GM12875 (cell line): ENCODE results near the gene CGREF1.
A peak's percentile ranks its signal among the peaks of the same experiment; 100 is the strongest.

Experiments
- H3K4me3 ChIP-seq: one replicate; pipeline ENCODE4 v1.5.1; 2011; ENCODE audit warnings: low read depth, low read length, control low read depth
- CTCF ChIP-seq: IDR thresholded peaks from 2 replicates; pipeline ENCODE4 v1.5.1; 2011; ENCODE audit warnings: low read depth, mild to moderate bottlenecking, control low read depth, inconsistent platforms, low read length, moderate library complexity, borderline replicate concordance; ENCODE audit not compliant: insufficient read depth

CGREF1 gene

GRCh38 chr2:27136751-27137150 lies 17.8 kb upstream of the CGREF1 start:
- no peak overlapping the region for H3K4me3 ChIP-seq

GRCh38 chr2:27135478-27135955 lies 16.6 kb upstream of the CGREF1 start:
- no peak for TF ChIP-seq CTCF

More at GRCh38 chr2:27136751-27137150, 17.8 kb upstream of the CGREF1 start:
- TF ChIP-seq CTCF = no peak

GRCh38 chr2:27134781-27135477 lies 16.0 kb upstream of the CGREF1 start:
- peak overlapping the region; percentile 82 for H3K4me3 ChIP-seq
- TF ChIP-seq CTCF = no peak

More at GRCh38 chr2:27135478-27135955, 16.6 kb upstream of the CGREF1 start:
- no peak overlapping the region for H3K4me3 ChIP-seq

- peak within 1 kb of the TSS; percentile 82 for H3K4me3 ChIP-seq
- TF ChIP-seq CTCF = peak; percentile 49
Observed at GRCh38 chr2:27133905-27134780, 15.2 kb upstream of the CGREF1 start, which contains the start of gene PREB. Gene PREB, minus strand, starts transcription at chr2:27134636. Its CDS starts 215 bp downstream, at chr2:27134421.

GRCh38 chr2:27133195-27133875 lies 14.4 kb upstream of the CGREF1 start:
- H3K4me3 ChIP-seq = peak overlapping the region; percentile 82
- no peak for TF ChIP-seq CTCF

GRCh38 chr2:27131429-27131828 lies 12.5 kb upstream of the CGREF1 start:
- no peak overlapping the region for H3K4me3 ChIP-seq
- TF ChIP-seq CTCF = no peak
